Endothelial cell of umbilical vein (primary cell): ENCODE data around the gene OR1Q1. TPM values are rescaled to one million over a fixed set of nuclear protein-coding genes. Genes with fewer than 3 reads are reported as not detected.

Experiments
- BruUV-seq: library from RNA; stranded (reverse); fragments of 400-500 nt; replicated peaks from 2 replicates; lab custom pipeline; 2021; lab: Mats Ljungman, UMichigan
- CTCF ChIA-PET: fragments of 300-600, 350-600 bp; sonication (Branson Sonifier 250); formaldehyde crosslinking; loops from one replicate; lab custom pipeline; 2021; ENCODE audit warnings: antibody characterized with exemption, inconsistent platforms; lab: Charles Lee
- POLR2A ChIA-PET: fragments of 300-600, 350-600 bp; sonication (Branson Sonifier 250); formaldehyde crosslinking; loops from one replicate; lab custom pipeline; 2021; ENCODE audit warnings: antibody characterized with exemption, inconsistent platforms; lab: Charles Lee
- DNase-seq: peaks from one replicate; pipeline ENCODE4 v3.0.0-alpha.2; 2011; ENCODE audit warnings: low read depth, low spot score
- FAIRE-seq: peaks from 2 replicates; lab custom pipeline; 2011; peaks lifted over from hg19 to GRCh38; lab: Jason Lieb, UNC
- H2AFZ ChIP-seq: 2 replicates; pipeline ENCODE4 v1.6.0; 2012; ENCODE audit warnings: low read depth, low read length, control low read depth, inconsistent platforms
- H3K27ac ChIP-seq: 2 replicates; pipeline ENCODE4 v1.5.1; 2011; ENCODE audit warnings: low read depth, mild to moderate bottlenecking, control low read depth, low read length, moderate library complexity; ENCODE audit not compliant: insufficient read depth
- H3K27me3 ChIP-seq, 2 experiments: 2 replicates each; pipeline versions ENCODE4 v1.6.0 to v1.6.1; 2011; ENCODE audit warnings: low read length in 2 of 2, mixed read lengths in 1 of 2; ENCODE audit not compliant: control insufficient read depth in 2 of 2, insufficient read depth in 2 of 2
- H3K36me3 ChIP-seq, 2 experiments: 2 replicates in 1 of 2; 3 replicates in 1 of 2; pipeline ENCODE4 v1.5.1; 2011; ENCODE audit warnings: low read length in 2 of 2, mild to moderate bottlenecking in 1 of 2, moderate library complexity in 1 of 2; ENCODE audit not compliant: control insufficient read depth in 2 of 2, insufficient read depth in 2 of 2; ENCODE audit errors: extremely low read depth in 1 of 2
- H3K4me1 ChIP-seq: 3 replicates; pipeline ENCODE4 v1.5.1; 2011; ENCODE audit warnings: mild to moderate bottlenecking, low read length; ENCODE audit not compliant: control insufficient read depth, insufficient read depth; ENCODE audit errors: extremely low read depth
- H3K4me2 ChIP-seq: 2 replicates; pipeline ENCODE4 v1.6.1; 2011; ENCODE audit warnings: low read length, control low read depth, mixed read lengths; ENCODE audit not compliant: insufficient read depth
- H3K4me3 ChIP-seq, 3 experiments: fragments of 200-600 bp in 1 of 3; sonication (generic), shearing (Covaris generic) in 1 of 3; replicated peaks in 1 of 3; 2 replicates each; pipeline ENCODE4 v1.5.1; 2011 to 2016; ENCODE audit warnings: control low read depth in 3 of 3, low read length in 3 of 3, mild to moderate bottlenecking in 2 of 3, inconsistent platforms in 1 of 3, low read depth in 1 of 3, moderate library complexity in 1 of 3; ENCODE audit not compliant: insufficient read depth in 1 of 3
- H3K79me2 ChIP-seq: 2 replicates; pipeline ENCODE4 v1.6.0; 2012; ENCODE audit warnings: low read length, inconsistent platforms; ENCODE audit not compliant: control insufficient read depth, insufficient read depth
- H3K9ac ChIP-seq: replicated peaks from 2 replicates; pipeline ENCODE3; 2011; ENCODE audit warnings: low read length, control low read depth; ENCODE audit not compliant: insufficient read depth; ENCODE audit errors: extremely low read depth
- H3K9me1 ChIP-seq: replicated peaks from 3 replicates; pipeline ENCODE4 v1.6.0; 2011; ENCODE audit warnings: mild to moderate bottlenecking, low read length; ENCODE audit not compliant: control insufficient read depth, insufficient read depth; ENCODE audit errors: extremely low read depth
- H3K9me3 ChIP-seq: replicated peaks from 2 replicates; pipeline ENCODE4 v1.5.1; 2012; ENCODE audit warnings: low read length, inconsistent platforms; ENCODE audit not compliant: control insufficient read depth, insufficient read depth
- H4K20me1 ChIP-seq: replicated peaks from 2 replicates; pipeline ENCODE3; 2011; ENCODE audit warnings: mild to moderate bottlenecking, low read length; ENCODE audit not compliant: control insufficient read depth, insufficient read depth; ENCODE audit errors: extremely low read depth
- MAX ChIP-seq: IDR thresholded peaks from 2 replicates; pipeline ENCODE4 v1.6.1; 2011; ENCODE audit not compliant: insufficient read depth, insufficient read length
- dilution Hi-C: fragments of 300-500 bp; cut with MboI; formaldehyde crosslinking; loops from one replicate; pipeline ENCODE4 v1.15.0; 2019; ENCODE audit warnings: low sequenced_read_pairs; ENCODE audit not compliant: extremely low pct_ligation_motif_present
- intact Hi-C: fragments of 100-400 bp; cut with micrococcal nuclease; formaldehyde crosslinking; loops from one replicate; pipeline ENCODE4 v1.10.0; 2022
- polyA plus RNA-seq, 4 experiments: library from polyadenylated mRNA; depleted of rRNA in 3 of 4; stranded (reverse) in 3 of 4; unstranded in 1 of 4; fragments of >200 nt; gene quantifications; 2 replicates each; pipeline versions ENCODE4 v1.2.1 to v1.2.3, GENCODE V29; 2011 to 2012; ENCODE audit warnings: missing spikeins in 1 of 4
- total RNA-seq: library from RNA; stranded (reverse); gene quantifications from 2 replicates; pipeline ENCODE4 v1.2.3, GENCODE V29; 2021

OR1Q1 gene
- total and polyA plus RNA-seq, 2 donors (not counting 3 experiments of a cell fraction or from before 2014, with no cell fraction given) = not detected

- FAIRE-seq (no peak), DNase-seq (no peak)
- CTCF ChIA-PET = no interaction called here
- Histone ChIP-seq H3K4me1 (peaks cover under 1% of the 10 kb centered on the region), H3K4me3 (no peak within 1 kb of the TSS), H3K4me2 (no peak within 1 kb of the TSS), H3K27me3 (no peaks in the 10 kb centered on the region), H3K27ac (no peak within 1 kb of the TSS), H3K36me3 (no peaks in the 10 kb centered on the region), H3K9me1 (no peaks in the 10 kb centered on the region), H3K9me3 (no peaks in the 10 kb centered on the region), H3K79me2 (no peaks in the 10 kb centered on the region), H2AFZ (no peak within 1 kb of the TSS), H4K20me1 (no peaks in the 10 kb centered on the region), H3K9ac (no peak within 1 kb of the TSS)
- POLR2A ChIA-PET = no interaction called here
- intact Hi-C loops = no loop called here
- dilution Hi-C loops = no loop called here
- TF ChIP-seq MAX = no peak
- BruUV-seq = no TSS peak
Observed at GRCh38 chr9:122661416-122661815, 46.9 kb downstream of the OR1Q1 start, which contains the start of gene OR1L1. OR1L1 (plus strand) TSS chr9:122661716; CDS start chr9:122661716, 0 bp downstream.

Other genes with a start within 250 kb of the OR1Q1 start
- 14.6 and 45.2 TPM in 2 replicates for gene PTGS1, start 243.7 kb upstream of the OR1Q1 start, total RNA-seq
- gene PTGS1, start 243.7 kb upstream of the OR1Q1 start, polyA plus RNA-seq = 37.6 and 43.9 TPM in 2 replicates
- not detected in 2 replicates for gene OR1J1, start 136.8 kb upstream of the OR1Q1 start, total RNA-seq
- not detected in 2 replicates for gene OR1J1, start 136.8 kb upstream of the OR1Q1 start, polyA plus RNA-seq
- gene OR1J2, start 103.9 kb upstream of the OR1Q1 start, total RNA-seq = not detected in 2 replicates
- gene OR1J2, start 103.9 kb upstream of the OR1Q1 start, polyA plus RNA-seq = not detected in 2 replicates
- gene OR1J4, start 95.6 kb upstream of the OR1Q1 start, total RNA-seq = not detected in 2 replicates
- gene OR1J4, start 95.6 kb upstream of the OR1Q1 start, polyA plus RNA-seq = not detected in 2 replicates
- gene OR1N1, start 87.4 kb upstream of the OR1Q1 start, total RNA-seq = not detected in 2 replicates
- 0.08 TPM in 1 of 2 replicates, not detected in the other for gene OR1N1, start 87.4 kb upstream of the OR1Q1 start, polyA plus RNA-seq
- not detected in 2 replicates for gene OR1N2, start 61.6 kb upstream of the OR1Q1 start, total RNA-seq
- not detected in 2 replicates for gene OR1N2, start 61.6 kb upstream of the OR1Q1 start, polyA plus RNA-seq
- gene OR1L8, start 31.4 kb upstream of the OR1Q1 start, total RNA-seq = 0.15 and 0.16 TPM in 2 replicates
- gene OR1L8, start 31.4 kb upstream of the OR1Q1 start, polyA plus RNA-seq = 1.8 and 1.9 TPM in 2 replicates
- gene OR1B1, start 42.9 kb downstream of the OR1Q1 start, total RNA-seq = not detected in 2 replicates
- gene OR1B1, start 42.9 kb downstream of the OR1Q1 start, polyA plus RNA-seq = 0.25 and 0.38 TPM in 2 replicates
- gene OR1L1, start 47.0 kb downstream of the OR1Q1 start, total RNA-seq = not detected in 2 replicates
- gene OR1L1, start 47.0 kb downstream of the OR1Q1 start, polyA plus RNA-seq = not detected in 2 replicates
- not detected in 2 replicates for gene OR1L3, start 60.4 kb downstream of the OR1Q1 start, total RNA-seq
- not detected in 2 replicates for gene OR1L3, start 60.4 kb downstream of the OR1Q1 start, polyA plus RNA-seq
- not detected in 2 replicates for gene OR1L4, start 109.3 kb downstream of the OR1Q1 start, total RNA-seq
- not detected in 2 replicates for gene OR1L4, start 109.3 kb downstream of the OR1Q1 start, polyA plus RNA-seq
- not detected in 2 replicates for gene OR1L6, start 127.6 kb downstream of the OR1Q1 start, total RNA-seq
- gene OR1L6, start 127.6 kb downstream of the OR1Q1 start, polyA plus RNA-seq = not detected in 2 replicates
- not detected in 2 replicates for gene OR5C1, start 174.2 kb downstream of the OR1Q1 start, total RNA-seq
- not detected in 2 replicates for gene OR5C1, start 174.2 kb downstream of the OR1Q1 start, polyA plus RNA-seq
- not detected in 2 replicates for gene OR1K1, start 185.4 kb downstream of the OR1Q1 start, total RNA-seq
- not detected in 2 replicates for gene OR1K1, start 185.4 kb downstream of the OR1Q1 start, polyA plus RNA-seq
- gene PDCL, start 213.8 kb downstream of the OR1Q1 start, total RNA-seq = 43.2 and 43.4 TPM in 2 replicates
- 15.2 and 20.4 TPM in 2 replicates for gene PDCL, start 213.8 kb downstream of the OR1Q1 start, polyA plus RNA-seq